Measurements from ENCODE around the gene CTAGE15. TPM values are rescaled to one million over a fixed set of nuclear protein-coding genes. Genes with fewer than 3 reads are reported as not detected.
"Not testable (repeated sequence)": the region's sequence is repeated elsewhere in the genome, so short reads cannot be mapped to it uniquely, and the experiment has no call there.

CTAGE15 gene
- total and polyA plus RNA-seq, 2 experiments from 2014 or later = 1.6 TPM; not detected in 1

- not testable (repeated sequence) for H3K27me3 ChIP-seq (ENCODE audit: insufficient read depth); H3K4me3 ChIP-seq; H3K27ac Mint-ChIP-seq; H3K27ac ChIP-seq (ENCODE audit: low read depth); H4K20me1 ChIP-seq (replicated peaks; ENCODE audit: insufficient read depth); H3K9me2 ChIP-seq (ENCODE audit: insufficient read depth); DNase-seq (ENCODE audit: low spot score); H3K9me3 Mint-ChIP-seq; H3F3A ChIP-seq (replicated peaks; ENCODE audit: low read depth); H3K4me1 ChIP-seq (ENCODE audit: insufficient read depth); H3K27me3 Mint-ChIP-seq (ENCODE audit: insufficient read depth, low read depth, poor library complexity); H3K36me3 ChIP-seq (ENCODE audit: insufficient read depth); ATAC-seq; H3K4me1 Mint-ChIP-seq; H3K79me2 ChIP-seq (replicated peaks; ENCODE audit: insufficient read depth); H3K4me2 ChIP-seq; H3K4me3 Mint-ChIP-seq; H3K36me3 Mint-ChIP-seq (ENCODE audit: low read depth); H2AFZ ChIP-seq
Measured at GRCh38 chr7:143598086-143598485, 26.5 kb downstream of the CTAGE15 start.

DNA sequence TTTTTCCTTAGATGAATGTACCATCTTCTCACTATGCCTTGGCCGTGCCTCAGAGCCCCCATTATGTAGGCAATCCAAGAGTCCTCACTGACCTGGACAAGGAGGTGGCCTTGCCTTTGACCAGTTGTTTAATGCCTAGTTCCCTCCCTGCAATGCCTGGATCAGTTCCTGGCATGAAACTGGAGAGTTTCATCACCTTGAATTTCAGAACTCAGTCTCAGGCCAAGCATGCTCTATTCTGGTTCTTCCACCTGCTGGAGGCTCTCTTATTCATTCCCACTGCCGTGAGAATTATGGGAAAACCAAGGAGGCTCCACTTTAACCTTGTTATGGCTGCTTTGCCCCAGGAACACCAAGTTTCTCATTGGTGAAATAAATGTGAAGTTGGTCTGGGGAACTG, 31.9 kb downstream of the CTAGE15 start:
- H3K36me3 ChIP-seq (ENCODE audit: insufficient read depth); H3K4me1 Mint-ChIP-seq; ATAC-seq; H3K4me3 ChIP-seq; H3K4me1 ChIP-seq (ENCODE audit: insufficient read depth); H3K27ac Mint-ChIP-seq; H3F3A ChIP-seq (replicated peaks; ENCODE audit: low read depth); H2AFZ ChIP-seq; H3K27ac ChIP-seq (ENCODE audit: low read depth); H3K4me2 ChIP-seq; H3K4me3 Mint-ChIP-seq; H3K27me3 Mint-ChIP-seq (ENCODE audit: insufficient read depth, low read depth, poor library complexity); DNase-seq (ENCODE audit: low spot score); H3K9me2 ChIP-seq (ENCODE audit: insufficient read depth); H3K36me3 Mint-ChIP-seq (ENCODE audit: low read depth); H3K79me2 ChIP-seq (replicated peaks; ENCODE audit: insufficient read depth); H3K9me3 Mint-ChIP-seq; H3K27me3 ChIP-seq (ENCODE audit: insufficient read depth); H4K20me1 ChIP-seq (replicated peaks; ENCODE audit: insufficient read depth): not testable (repeated sequence)

- H3K36me3 ChIP-seq (ENCODE audit: insufficient read depth); H3K9me3 Mint-ChIP-seq; H3K4me1 Mint-ChIP-seq; H3K36me3 Mint-ChIP-seq (ENCODE audit: low read depth); DNase-seq (ENCODE audit: low spot score); H3K27ac ChIP-seq (ENCODE audit: low read depth); H2AFZ ChIP-seq; H3K4me3 Mint-ChIP-seq; H3K27me3 ChIP-seq (ENCODE audit: insufficient read depth); H3K4me1 ChIP-seq (ENCODE audit: insufficient read depth); H3K4me3 ChIP-seq; H3K9me2 ChIP-seq (ENCODE audit: insufficient read depth); H4K20me1 ChIP-seq (replicated peaks; ENCODE audit: insufficient read depth); H3F3A ChIP-seq (replicated peaks; ENCODE audit: low read depth); H3K79me2 ChIP-seq (replicated peaks; ENCODE audit: insufficient read depth); H3K27me3 Mint-ChIP-seq (ENCODE audit: insufficient read depth, low read depth, poor library complexity); H3K4me2 ChIP-seq; H3K27ac Mint-ChIP-seq; ATAC-seq: not testable (repeated sequence)
Measured at GRCh38 chr7:143606088-143606487, 34.5 kb downstream of the CTAGE15 start.

- not testable (repeated sequence) for H4K20me1 ChIP-seq (replicated peaks; ENCODE audit: insufficient read depth); H3K4me2 ChIP-seq; H3K9me3 Mint-ChIP-seq; ATAC-seq; H3K27me3 ChIP-seq (ENCODE audit: insufficient read depth); H2AFZ ChIP-seq; H3K27ac ChIP-seq (ENCODE audit: low read depth); H3F3A ChIP-seq (replicated peaks; ENCODE audit: low read depth); H3K4me3 ChIP-seq; H3K9me2 ChIP-seq (ENCODE audit: insufficient read depth); H3K4me1 ChIP-seq (ENCODE audit: insufficient read depth); H3K36me3 ChIP-seq (ENCODE audit: insufficient read depth); H3K36me3 Mint-ChIP-seq (ENCODE audit: low read depth); H3K4me3 Mint-ChIP-seq; H3K79me2 ChIP-seq (replicated peaks; ENCODE audit: insufficient read depth); H3K27ac Mint-ChIP-seq; H3K27me3 Mint-ChIP-seq (ENCODE audit: insufficient read depth, low read depth, poor library complexity); H3K4me1 Mint-ChIP-seq
- peak; percentile 41 for DNase-seq (ENCODE audit: low spot score)
Measured at GRCh38 chr7:143615545-143615944, 43.9 kb downstream of the CTAGE15 start.

GRCh38 chr7:143617204-143617603, 45.6 kb downstream of the CTAGE15 start:
- H3K79me2 ChIP-seq (replicated peaks; ENCODE audit: insufficient read depth); H3K36me3 ChIP-seq (ENCODE audit: insufficient read depth); H3K27ac Mint-ChIP-seq; H3K27me3 Mint-ChIP-seq (ENCODE audit: insufficient read depth, low read depth, poor library complexity); H3K27ac ChIP-seq (ENCODE audit: low read depth); H3K4me1 Mint-ChIP-seq; H3F3A ChIP-seq (replicated peaks; ENCODE audit: low read depth); H4K20me1 ChIP-seq (replicated peaks; ENCODE audit: insufficient read depth); H3K4me2 ChIP-seq; H3K9me3 Mint-ChIP-seq; H2AFZ ChIP-seq; DNase-seq (ENCODE audit: low spot score); H3K4me3 Mint-ChIP-seq; ATAC-seq; H3K4me1 ChIP-seq (ENCODE audit: insufficient read depth); H3K36me3 Mint-ChIP-seq (ENCODE audit: low read depth); H3K9me2 ChIP-seq (ENCODE audit: insufficient read depth); H3K4me3 ChIP-seq; H3K27me3 ChIP-seq (ENCODE audit: insufficient read depth): not testable (repeated sequence)

DNA sequence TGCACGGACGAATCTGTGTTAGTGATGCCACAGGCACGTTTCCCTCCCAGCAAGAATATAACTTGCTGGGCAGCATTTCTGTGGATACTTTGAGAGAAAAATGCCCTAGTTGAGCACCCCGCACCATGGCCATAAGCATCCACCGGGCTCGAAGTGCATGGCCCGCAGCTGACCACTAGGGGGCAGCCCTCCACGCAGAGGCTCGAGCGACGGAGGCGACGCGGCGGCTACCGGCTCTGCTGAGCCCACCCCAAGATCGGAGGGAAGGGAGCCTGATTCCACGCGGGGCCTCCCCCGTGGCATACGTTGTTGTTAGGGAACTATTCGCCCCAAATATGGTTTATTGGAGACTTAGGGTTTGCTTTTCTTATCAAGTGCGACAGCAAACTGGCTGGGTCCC, 48.5 kb downstream of the CTAGE15 start:
- H4K20me1 ChIP-seq (replicated peaks; ENCODE audit: insufficient read depth); H3K4me1 ChIP-seq (ENCODE audit: insufficient read depth); H3K27me3 Mint-ChIP-seq (ENCODE audit: insufficient read depth, low read depth, poor library complexity); H3K36me3 ChIP-seq (ENCODE audit: insufficient read depth); H3K4me1 Mint-ChIP-seq; H3K79me2 ChIP-seq (replicated peaks; ENCODE audit: insufficient read depth); H3K9me3 Mint-ChIP-seq; H3K27ac ChIP-seq (ENCODE audit: low read depth); H3K4me3 Mint-ChIP-seq; H3K4me3 ChIP-seq; H3K4me2 ChIP-seq; H3K36me3 Mint-ChIP-seq (ENCODE audit: low read depth); H2AFZ ChIP-seq; DNase-seq (ENCODE audit: low spot score); H3F3A ChIP-seq (replicated peaks; ENCODE audit: low read depth); H3K27ac Mint-ChIP-seq; H3K9me2 ChIP-seq (ENCODE audit: insufficient read depth); H3K27me3 ChIP-seq (ENCODE audit: insufficient read depth): not testable (repeated sequence)
- ATAC-seq = peak; percentile 24

- not testable (repeated sequence) for H3K9me2 ChIP-seq (ENCODE audit: insufficient read depth); H2AFZ ChIP-seq; H3K4me2 ChIP-seq; H3F3A ChIP-seq (replicated peaks; ENCODE audit: low read depth); H3K4me3 ChIP-seq; H3K27me3 Mint-ChIP-seq (ENCODE audit: insufficient read depth, low read depth, poor library complexity); H3K27ac Mint-ChIP-seq; H3K4me3 Mint-ChIP-seq; H3K4me1 ChIP-seq (ENCODE audit: insufficient read depth); H3K27ac ChIP-seq (ENCODE audit: low read depth); H3K27me3 ChIP-seq (ENCODE audit: insufficient read depth); H3K9me3 Mint-ChIP-seq; H3K36me3 ChIP-seq (ENCODE audit: insufficient read depth); H3K79me2 ChIP-seq (replicated peaks; ENCODE audit: insufficient read depth); H4K20me1 ChIP-seq (replicated peaks; ENCODE audit: insufficient read depth); H3K4me1 Mint-ChIP-seq; DNase-seq (ENCODE audit: low spot score); H3K36me3 Mint-ChIP-seq (ENCODE audit: low read depth)
- ATAC-seq = peak; percentile 96
Measured at GRCh38 chr7:143620646-143621045, 49.0 kb downstream of the CTAGE15 start, which contains the start of gene TCAF2. Gene TCAF2, plus strand, starts transcription at chr7:143620974.
